HFF-Myc (cell line): ENCODE measurements around the gene PREX1.

ENCODE experiments used
- DNase-seq: peaks from one replicate; pipeline ENCODE4 v3.0.0-alpha.2; 2011; ENCODE audit warnings: low read depth; ENCODE audit errors: extremely low read depth
- H3K4me3 ChIP-seq: replicated peaks from 2 replicates; pipeline ENCODE4 v1.5.1; 2011; ENCODE audit warnings: low read depth, mild to moderate bottlenecking, control low read depth, low read length
- TF ChIP-seq, protein P1 (sequence below): IDR thresholded peaks from 2 replicates; pipeline ENCODE4 v1.5.1; 2012; ENCODE audit warnings: mild to moderate bottlenecking, low read depth, low read length, control low read depth; ENCODE audit errors: missing control alignments

Gene PREX1

DNA sequence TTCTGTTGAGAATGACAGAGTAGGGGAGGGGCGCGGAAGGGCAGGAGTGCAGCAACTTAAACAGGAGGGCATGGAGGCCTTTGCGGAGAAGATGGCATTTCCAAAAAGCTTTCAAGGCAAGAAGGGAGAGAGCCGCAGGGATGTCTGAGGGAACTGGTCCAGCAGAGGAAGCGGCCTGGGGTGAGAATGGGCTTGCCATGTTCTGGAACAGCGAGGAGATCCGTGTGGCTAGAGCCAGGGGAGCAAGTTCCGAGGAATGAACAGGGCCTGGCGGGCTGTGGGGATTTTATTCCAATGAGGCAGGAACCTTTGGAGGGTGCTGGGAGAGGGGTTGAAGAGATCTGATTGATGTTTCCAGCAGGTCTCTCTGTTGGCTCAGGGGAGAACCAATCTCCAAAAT lies 86.1 kb downstream of the PREX1 start:
- no peak overlapping the region for H3K4me3 ChIP-seq
- no peak for DNase-seq
- TF ChIP-seq, protein P1, sequence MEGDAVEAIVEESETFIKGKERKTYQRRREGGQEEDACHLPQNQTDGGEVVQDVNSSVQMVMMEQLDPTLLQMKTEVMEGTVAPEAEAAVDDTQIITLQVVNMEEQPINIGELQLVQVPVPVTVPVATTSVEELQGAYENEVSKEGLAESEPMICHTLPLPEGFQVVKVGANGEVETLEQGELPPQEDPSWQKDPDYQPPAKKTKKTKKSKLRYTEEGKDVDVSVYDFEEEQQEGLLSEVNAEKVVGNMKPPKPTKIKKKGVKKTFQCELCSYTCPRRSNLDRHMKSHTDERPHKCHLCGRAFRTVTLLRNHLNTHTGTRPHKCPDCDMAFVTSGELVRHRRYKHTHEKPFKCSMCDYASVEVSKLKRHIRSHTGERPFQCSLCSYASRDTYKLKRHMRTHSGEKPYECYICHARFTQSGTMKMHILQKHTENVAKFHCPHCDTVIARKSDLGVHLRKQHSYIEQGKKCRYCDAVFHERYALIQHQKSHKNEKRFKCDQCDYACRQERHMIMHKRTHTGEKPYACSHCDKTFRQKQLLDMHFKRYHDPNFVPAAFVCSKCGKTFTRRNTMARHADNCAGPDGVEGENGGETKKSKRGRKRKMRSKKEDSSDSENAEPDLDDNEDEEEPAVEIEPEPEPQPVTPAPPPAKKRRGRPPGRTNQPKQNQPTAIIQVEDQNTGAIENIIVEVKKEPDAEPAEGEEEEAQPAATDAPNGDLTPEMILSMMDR, result no peak

DNA sequence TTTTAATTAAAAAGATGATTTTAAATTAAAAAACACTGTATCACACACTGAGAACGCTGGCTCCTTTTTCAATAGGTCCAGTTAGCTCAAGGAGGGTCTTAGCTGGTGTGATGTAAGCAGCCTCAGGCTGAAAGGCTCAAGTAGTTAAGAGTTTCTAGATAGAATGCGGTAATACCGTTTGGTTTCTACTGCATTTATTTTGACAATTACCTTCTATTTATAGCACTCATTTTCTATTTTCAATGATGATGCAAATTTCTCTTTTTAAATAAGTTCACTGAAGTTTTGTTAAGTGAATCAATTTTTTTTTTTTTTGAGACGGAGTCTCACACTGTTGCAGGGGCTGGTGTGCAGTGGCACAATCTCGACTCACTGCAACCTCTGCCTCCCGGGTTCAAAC lies 87.1 kb downstream of the PREX1 start:
- no peak for DNase-seq
- no peak overlapping the region for H3K4me3 ChIP-seq
- TF ChIP-seq, protein P1, result no peak

DNA sequence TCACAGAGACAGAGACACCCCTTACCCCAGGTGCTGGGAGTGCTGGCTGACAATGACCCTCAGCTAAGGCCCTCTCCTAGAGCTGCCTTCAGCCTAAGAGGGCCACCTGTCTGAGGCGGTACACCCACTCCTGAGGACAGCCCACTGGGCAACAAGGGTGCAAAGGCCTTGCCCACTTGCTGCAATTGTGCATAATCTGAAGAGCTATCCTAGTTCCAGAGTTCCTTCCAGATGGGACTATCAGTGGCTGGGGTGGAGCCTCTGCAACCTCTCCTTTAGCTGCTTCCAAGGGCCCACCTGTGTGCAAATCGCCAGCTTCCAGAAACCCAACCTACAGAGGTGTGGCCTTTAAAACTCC lies 87.5 kb downstream of the PREX1 start:
- no peak overlapping the region for H3K4me3 ChIP-seq
- DNase-seq, result no peak
- TF ChIP-seq, protein P1, result no peak

DNA sequence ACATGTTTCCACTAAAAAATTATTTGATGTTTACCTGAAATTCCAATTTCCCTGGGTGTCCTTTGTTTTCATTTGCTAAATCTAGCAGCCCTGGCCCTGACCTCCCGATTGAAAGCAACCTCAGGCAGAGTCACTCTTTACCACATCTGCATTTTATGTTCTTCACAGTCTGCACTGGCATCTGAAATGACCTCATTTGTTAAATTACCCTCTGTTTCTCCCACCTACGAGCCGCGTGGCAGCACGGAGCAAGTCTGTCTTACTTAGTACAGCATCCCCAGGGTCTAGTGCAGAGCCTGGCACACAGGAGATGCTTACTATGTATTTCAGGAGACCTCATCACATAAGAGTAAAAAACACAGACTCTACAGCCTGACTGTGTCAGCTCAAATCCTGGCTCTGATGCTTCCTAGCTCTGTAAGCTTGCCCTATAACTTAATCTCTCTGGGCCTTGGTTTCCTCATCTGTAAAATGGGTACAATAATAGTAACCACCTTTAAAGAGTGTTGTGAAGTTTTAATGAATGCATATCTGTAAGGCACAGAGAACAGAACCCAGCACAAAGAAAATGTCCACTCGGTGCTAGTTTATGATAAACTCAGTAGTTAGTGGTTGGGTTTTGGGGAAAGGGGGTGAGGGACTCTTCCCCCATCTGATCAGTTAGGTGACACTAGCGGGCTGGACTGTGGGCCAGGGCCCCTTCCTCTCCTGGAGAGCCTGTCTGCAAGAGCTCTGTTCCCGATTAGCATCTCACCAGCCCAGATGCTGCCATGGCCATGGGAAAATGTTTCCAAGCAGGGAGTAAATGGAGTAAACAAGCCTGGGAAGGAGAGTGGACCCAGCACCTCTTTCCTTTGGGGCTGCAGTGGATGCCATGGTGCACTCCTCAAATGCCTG lies 88.2 kb downstream of the PREX1 start:
- no peak for DNase-seq

DNA sequence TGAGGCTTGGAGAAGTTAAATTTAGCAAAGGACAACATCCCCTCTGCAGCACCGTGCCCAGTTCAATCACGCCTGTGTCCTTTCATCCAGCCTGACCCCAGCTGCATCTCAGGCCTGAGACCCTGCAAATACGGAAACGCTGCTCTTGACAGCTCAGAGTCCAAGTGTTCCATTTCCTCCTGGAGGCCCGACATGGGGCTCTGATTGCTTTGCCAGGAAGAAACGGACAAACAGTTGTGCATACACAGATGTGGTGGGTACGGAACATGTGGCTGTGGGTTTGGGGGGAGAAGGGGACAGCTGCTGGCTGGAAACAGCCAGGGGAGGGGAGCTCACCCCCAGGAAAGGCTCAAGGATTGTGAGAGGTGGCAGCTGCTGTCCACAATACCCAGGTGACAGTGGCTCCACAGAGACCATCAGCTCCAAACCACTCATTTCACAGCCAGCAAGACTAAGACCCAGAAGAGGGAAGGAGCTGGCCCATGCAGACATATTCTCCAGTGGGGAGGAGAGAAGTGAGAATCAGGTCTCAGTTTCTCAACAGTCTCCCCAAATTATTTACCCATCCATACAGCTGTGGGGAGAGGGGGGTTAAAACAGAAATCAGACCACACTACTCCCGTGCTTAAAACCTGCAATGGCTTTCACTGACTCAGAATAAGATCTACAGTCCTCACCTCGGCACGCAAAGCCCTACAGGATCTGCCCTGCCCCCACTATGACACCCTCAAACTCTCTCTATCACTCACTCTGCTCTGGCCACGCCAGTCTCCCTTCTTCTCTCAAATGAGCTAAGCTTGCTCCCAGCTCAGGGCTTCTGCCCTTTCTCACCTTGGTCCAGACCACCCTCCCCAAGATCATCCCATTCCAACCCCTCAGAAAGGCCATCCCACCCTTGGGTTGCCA lies 89.1 kb downstream of the PREX1 start:
- DNase-seq, result no peak
- TF ChIP-seq, protein P1, result no peak
- no peak overlapping the region for H3K4me3 ChIP-seq

More for the DNA sequence above, 88.2 kb downstream of the PREX1 start:
- TF ChIP-seq, protein P1, result no peak
- H3K4me3 ChIP-seq, result no peak overlapping the region

DNA sequence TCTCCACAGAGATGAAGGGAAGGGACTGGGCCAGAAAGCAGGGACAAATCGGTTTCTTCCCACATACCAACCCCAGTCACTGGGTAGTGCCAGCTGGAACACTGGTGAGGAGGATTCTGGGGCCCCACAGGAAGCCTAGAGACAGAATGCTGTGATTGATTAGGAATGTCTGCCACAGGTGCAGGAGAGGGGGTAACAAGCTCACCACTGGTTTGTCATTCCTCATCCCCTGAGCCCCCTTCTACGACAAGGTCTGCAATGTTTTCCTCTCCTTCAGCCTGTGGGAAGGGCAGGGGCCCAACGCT lies 89.8 kb downstream of the PREX1 start:
- H3K4me3 ChIP-seq, result no peak overlapping the region
- no peak for DNase-seq
- TF ChIP-seq, protein P1, result no peak
